HepG2 (cell line): ENCODE results near the gene ZNF540. TPM values are rescaled to one million over a fixed set of nuclear protein-coding genes. Genes with fewer than 3 reads are reported as not detected.

Experiments used
- ELF4 ChIP-seq: sonication (generic); formaldehyde crosslinking; IDR thresholded peaks from 2 replicates; pipeline ENCODE4 v1.5.0; 2020; ENCODE audit warnings: missing genetic modification reagents, mild to moderate bottlenecking, moderate library complexity, borderline replicate concordance
- ETV5 ChIP-seq: IDR thresholded peaks from 2 replicates; pipeline ENCODE4 v1.6.1; 2018; ENCODE audit warnings: missing biosample characterization, missing genetic modification reagents, inconsistent platforms, borderline replicate concordance
- FOXA1 ChIP-seq, 2 experiments: fragments of 450-650 bp in 1 of 2; sonication (generic) in 1 of 2; formaldehyde crosslinking in 1 of 2; IDR thresholded peaks; 2 replicates each; pipeline versions ENCODE4 v1.4.0 to v1.6.1; 2016 to 2020; ENCODE audit warnings: missing genetic modification reagents in 1 of 2
- GATAD1 ChIP-seq: IDR thresholded peaks from 2 replicates; pipeline ENCODE4 v1.6.1; 2016; ENCODE audit warnings: missing genetic modification reagents, missing compliant biosample characterization
- HOXA3 ChIP-seq: sonication (generic); formaldehyde crosslinking; IDR thresholded peaks from 2 replicates; pipeline ENCODE4 v1.5.0; 2020; ENCODE audit warnings: missing genetic modification reagents
- NKX3-1 ChIP-seq: sonication (generic); formaldehyde crosslinking; IDR thresholded peaks from 2 replicates; pipeline ENCODE4 v1.5.0; 2020; ENCODE audit warnings: missing genetic modification reagents
- REPIN1 ChIP-seq: sonication (generic); formaldehyde crosslinking; IDR thresholded peaks from 2 replicates; pipeline ENCODE4 v1.8.0; 2022; ENCODE audit warnings: missing genetic modification reagents, low read depth, mild to moderate bottlenecking, borderline replicate concordance
- U2AF1 ChIP-seq: fragments of 200-400 bp; formaldehyde crosslinking; optimal IDR thresholded peaks from 2 replicates; pipeline ENCODE3; 2017; ENCODE audit warnings: mild to moderate bottlenecking, low read depth, low read length
- YEATS2 ChIP-seq: sonication (generic); formaldehyde crosslinking; IDR thresholded peaks from 2 replicates; pipeline ENCODE4 v1.4.0; 2020; ENCODE audit warnings: missing genetic modification reagents, borderline replicate concordance
- ZNF329 ChIP-seq: sonication (generic); formaldehyde crosslinking; IDR thresholded peaks from 2 replicates; pipeline ENCODE4 v1.9.0; 2021; ENCODE audit warnings: low read depth, mild to moderate bottlenecking, missing genetic modification reagents
- ZNF343 ChIP-seq: sonication (generic); formaldehyde crosslinking; IDR thresholded peaks from 2 replicates; pipeline ENCODE4 v1.4.0; 2020; ENCODE audit warnings: mild to moderate bottlenecking, missing genetic modification reagents
- ZNF883 ChIP-seq: sonication (generic); formaldehyde crosslinking; IDR thresholded peaks from 2 replicates; pipeline ENCODE4 v1.5.1; 2020; ENCODE audit warnings: mild to moderate bottlenecking, missing genetic modification reagents; ENCODE audit errors: not compliant biosample characterization
- polyA plus RNA-seq, 8 experiments: library from polyadenylated mRNA; depleted of rRNA in 3 of 8; stranded (reverse) in 7 of 8; unstranded in 1 of 8; fragments of >200 nt; fragmentation: Illumina TruSeq in 4 of 8; extraction: Trizol in 4 of 8; gene quantifications; 2 replicates each; pipeline versions ENCODE4 v1.2.1 to v1.2.3, GENCODE V29; 2011 to 2016; ENCODE audit warnings: low read depth in 4 of 8, missing spikeins in 1 of 8, mixed read lengths in 1 of 8; ENCODE audit not compliant: insufficient read depth in 1 of 8
- total RNA-seq, 5 experiments: library from RNA; depleted of rRNA; stranded (reverse); fragments of >200 nt; fragmentation: Illumina TruSeq; extraction: Trizol; gene quantifications; 2 replicates each; pipeline ENCODE4 v1.2.3, GENCODE V29; 2016; ENCODE audit warnings: low read depth in 1 of 5
- TF ChIP-seq, protein P1 (sequence below): sonication (generic); formaldehyde crosslinking; IDR thresholded peaks from 2 replicates; pipeline ENCODE4; 2020; ENCODE audit warnings: missing genetic modification reagents, mild to moderate bottlenecking, borderline replicate concordance
- TF ChIP-seq, protein P2 (sequence below): sonication (generic); formaldehyde crosslinking; conservative IDR thresholded peaks from 2 replicates; pipeline ENCODE4 v1.4.0; 2020; ENCODE audit warnings: missing genetic modification reagents
- TF ChIP-seq, protein P3 (sequence below): sonication (generic); formaldehyde crosslinking; IDR thresholded peaks from 2 replicates; pipeline ENCODE4 v1.4.0; 2020; ENCODE audit warnings: missing genetic modification reagents, borderline replicate concordance
- TF ChIP-seq, protein P4 (sequence below): sonication (generic); formaldehyde crosslinking; IDR thresholded peaks from 2 replicates; pipeline ENCODE4 v1.4.0; 2020; ENCODE audit warnings: missing genetic modification reagents, mild to moderate bottlenecking, borderline replicate concordance

Gene ZNF540
- total and polyA plus RNA-seq, 2 of the 13 experiments (the other 11 are each of a cell fraction or from before 2014, with no cell fraction given), result 0.21 to 0.40 TPM

DNA sequence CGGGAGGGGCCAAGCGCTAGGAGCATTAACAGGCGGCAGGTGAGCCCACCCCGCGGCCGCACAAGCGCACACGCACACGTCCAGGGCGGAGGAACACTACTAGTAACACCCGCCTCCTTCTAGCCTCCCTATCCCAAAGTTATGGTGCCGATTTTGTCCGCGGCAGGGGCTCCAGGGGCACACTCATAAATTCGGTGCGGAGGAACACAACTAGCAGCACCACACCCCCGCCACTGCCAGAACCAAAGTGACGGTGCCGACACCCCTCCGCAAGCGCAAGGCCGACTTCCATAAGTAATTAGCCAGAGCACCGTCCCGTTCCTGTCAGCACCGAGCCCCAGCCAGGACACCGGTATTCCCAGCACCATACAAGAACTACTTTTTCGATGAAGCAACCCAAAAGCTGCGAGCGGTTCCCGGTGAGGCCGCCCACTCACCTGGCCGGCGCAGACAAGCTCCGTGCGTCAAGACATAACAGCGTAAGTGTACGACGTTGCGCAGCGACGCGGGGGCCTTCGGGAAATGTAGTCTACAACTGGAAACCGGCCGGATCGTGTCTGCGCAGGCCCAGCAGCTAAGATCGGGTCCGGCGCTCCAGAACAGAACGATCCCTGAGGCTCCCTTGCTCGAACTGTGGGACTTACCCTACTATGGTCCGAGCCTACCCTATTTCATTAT lies at the start of gene ZNF540, which contains the start of gene ZNF571 (continued):
- TF ChIP-seq YEATS2 (CRISPR knock-in tag) (peak; percentile 86; the same call in 1 of the 2 replicates), FOXA1 (IDR thresholded peaks at IDR 0.05) (no peak), FOXA1 (CRISPR knock-in tag; IDR thresholded peaks at IDR 0.05) (peak; percentile 43), ZNF329 (peak; percentile 81; the same call in 1 of the 2 replicates), GATAD1 (CRISPR knock-in tag) (peak; percentile 82), ETV5 (CRISPR knock-in tag) (peak; percentile 32; the same call in 1 of the 2 replicates), HOXA3 (CRISPR knock-in tag) (peak; percentile 90), NKX3-1 (CRISPR knock-in tag) (peak; percentile 76; the same call in 1 of the 2 replicates), U2AF1 (peak; percentile 44), ELF4 (CRISPR knock-in tag) (peak; percentile 51; the same call in 1 of the 2 replicates), ZNF883 (CRISPR knock-in tag) (peak; percentile 50), REPIN1 (CRISPR knock-in tag) (0 out of 2 replicates have a peak, but pooled peaks have one; percentile 28), ZNF343 (CRISPR knock-in tag) (peak; percentile 16; the same call in 1 of the 2 replicates)
- TF ChIP-seq, protein P1, sequence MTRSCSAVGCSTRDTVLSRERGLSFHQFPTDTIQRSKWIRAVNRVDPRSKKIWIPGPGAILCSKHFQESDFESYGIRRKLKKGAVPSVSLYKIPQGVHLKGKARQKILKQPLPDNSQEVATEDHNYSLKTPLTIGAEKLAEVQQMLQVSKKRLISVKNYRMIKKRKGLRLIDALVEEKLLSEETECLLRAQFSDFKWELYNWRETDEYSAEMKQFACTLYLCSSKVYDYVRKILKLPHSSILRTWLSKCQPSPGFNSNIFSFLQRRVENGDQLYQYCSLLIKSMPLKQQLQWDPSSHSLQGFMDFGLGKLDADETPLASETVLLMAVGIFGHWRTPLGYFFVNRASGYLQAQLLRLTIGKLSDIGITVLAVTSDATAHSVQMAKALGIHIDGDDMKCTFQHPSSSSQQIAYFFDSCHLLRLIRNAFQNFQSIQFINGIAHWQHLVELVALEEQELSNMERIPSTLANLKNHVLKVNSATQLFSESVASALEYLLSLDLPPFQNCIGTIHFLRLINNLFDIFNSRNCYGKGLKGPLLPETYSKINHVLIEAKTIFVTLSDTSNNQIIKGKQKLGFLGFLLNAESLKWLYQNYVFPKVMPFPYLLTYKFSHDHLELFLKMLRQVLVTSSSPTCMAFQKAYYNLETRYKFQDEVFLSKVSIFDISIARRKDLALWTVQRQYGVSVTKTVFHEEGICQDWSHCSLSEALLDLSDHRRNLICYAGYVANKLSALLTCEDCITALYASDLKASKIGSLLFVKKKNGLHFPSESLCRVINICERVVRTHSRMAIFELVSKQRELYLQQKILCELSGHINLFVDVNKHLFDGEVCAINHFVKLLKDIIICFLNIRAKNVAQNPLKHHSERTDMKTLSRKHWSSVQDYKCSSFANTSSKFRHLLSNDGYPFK, result peak; percentile 61
- TF ChIP-seq, protein P2, sequence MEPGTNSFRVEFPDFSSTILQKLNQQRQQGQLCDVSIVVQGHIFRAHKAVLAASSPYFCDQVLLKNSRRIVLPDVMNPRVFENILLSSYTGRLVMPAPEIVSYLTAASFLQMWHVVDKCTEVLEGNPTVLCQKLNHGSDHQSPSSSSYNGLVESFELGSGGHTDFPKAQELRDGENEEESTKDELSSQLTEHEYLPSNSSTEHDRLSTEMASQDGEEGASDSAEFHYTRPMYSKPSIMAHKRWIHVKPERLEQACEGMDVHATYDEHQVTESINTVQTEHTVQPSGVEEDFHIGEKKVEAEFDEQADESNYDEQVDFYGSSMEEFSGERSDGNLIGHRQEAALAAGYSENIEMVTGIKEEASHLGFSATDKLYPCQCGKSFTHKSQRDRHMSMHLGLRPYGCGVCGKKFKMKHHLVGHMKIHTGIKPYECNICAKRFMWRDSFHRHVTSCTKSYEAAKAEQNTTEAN, result no peak
- TF ChIP-seq, protein P3, sequence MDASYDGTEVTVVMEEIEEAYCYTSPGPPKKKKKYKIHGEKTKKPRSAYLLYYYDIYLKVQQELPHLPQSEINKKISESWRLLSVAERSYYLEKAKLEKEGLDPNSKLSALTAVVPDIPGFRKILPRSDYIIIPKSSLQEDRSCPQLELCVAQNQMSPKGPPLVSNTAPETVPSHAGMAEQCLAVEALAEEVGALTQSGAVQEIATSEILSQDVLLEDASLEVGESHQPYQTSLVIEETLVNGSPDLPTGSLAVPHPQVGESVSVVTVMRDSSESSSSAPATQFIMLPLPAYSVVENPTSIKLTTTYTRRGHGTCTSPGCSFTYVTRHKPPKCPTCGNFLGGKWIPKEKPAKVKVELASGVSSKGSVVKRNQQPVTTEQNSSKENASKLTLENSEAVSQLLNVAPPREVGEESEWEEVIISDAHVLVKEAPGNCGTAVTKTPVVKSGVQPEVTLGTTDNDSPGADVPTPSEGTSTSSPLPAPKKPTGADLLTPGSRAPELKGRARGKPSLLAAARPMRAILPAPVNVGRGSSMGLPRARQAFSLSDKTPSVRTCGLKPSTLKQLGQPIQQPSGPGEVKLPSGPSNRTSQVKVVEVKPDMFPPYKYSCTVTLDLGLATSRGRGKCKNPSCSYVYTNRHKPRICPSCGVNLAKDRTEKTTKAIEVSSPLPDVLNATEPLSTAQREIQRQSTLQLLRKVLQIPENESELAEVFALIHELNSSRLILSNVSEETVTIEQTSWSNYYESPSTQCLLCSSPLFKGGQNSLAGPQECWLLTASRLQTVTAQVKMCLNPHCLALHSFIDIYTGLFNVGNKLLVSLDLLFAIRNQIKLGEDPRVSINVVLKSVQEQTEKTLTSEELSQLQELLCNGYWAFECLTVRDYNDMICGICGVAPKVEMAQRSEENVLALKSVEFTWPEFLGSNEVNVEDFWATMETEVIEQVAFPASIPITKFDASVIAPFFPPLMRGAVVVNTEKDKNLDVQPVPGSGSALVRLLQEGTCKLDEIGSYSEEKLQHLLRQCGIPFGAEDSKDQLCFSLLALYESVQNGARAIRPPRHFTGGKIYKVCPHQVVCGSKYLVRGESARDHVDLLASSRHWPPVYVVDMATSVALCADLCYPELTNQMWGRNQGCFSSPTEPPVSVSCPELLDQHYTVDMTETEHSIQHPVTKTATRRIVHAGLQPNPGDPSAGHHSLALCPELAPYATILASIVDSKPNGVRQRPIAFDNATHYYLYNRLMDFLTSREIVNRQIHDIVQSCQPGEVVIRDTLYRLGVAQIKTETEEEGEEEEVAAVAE (CRISPR knock-in tag), result 0 out of 2 replicates have a peak, but pooled peaks have one; percentile 34
- TF ChIP-seq, protein P4, sequence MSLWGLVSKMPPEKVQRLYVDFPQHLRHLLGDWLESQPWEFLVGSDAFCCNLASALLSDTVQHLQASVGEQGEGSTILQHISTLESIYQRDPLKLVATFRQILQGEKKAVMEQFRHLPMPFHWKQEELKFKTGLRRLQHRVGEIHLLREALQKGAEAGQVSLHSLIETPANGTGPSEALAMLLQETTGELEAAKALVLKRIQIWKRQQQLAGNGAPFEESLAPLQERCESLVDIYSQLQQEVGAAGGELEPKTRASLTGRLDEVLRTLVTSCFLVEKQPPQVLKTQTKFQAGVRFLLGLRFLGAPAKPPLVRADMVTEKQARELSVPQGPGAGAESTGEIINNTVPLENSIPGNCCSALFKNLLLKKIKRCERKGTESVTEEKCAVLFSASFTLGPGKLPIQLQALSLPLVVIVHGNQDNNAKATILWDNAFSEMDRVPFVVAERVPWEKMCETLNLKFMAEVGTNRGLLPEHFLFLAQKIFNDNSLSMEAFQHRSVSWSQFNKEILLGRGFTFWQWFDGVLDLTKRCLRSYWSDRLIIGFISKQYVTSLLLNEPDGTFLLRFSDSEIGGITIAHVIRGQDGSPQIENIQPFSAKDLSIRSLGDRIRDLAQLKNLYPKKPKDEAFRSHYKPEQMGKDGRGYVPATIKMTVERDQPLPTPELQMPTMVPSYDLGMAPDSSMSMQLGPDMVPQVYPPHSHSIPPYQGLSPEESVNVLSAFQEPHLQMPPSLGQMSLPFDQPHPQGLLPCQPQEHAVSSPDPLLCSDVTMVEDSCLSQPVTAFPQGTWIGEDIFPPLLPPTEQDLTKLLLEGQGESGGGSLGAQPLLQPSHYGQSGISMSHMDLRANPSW (CRISPR knock-in tag), result peak; percentile 60; the same call in 1 of the 2 replicates
